Hindlimb muscle (tissue), 1 donor: Measurements from ENCODE around the gene DCBLD1. TPM values are rescaled to one million over a fixed set of nuclear protein-coding genes. Genes with fewer than 3 reads are reported as not detected.
"Not testable (repeated sequence)": the region's sequence is repeated elsewhere in the genome, so short reads cannot be mapped to it uniquely, and the experiment has no call there.

Source experiments
- DNase-seq: peaks from one replicate; pipeline ENCODE4 v3.0.0-alpha.2; 2013
- polyA plus RNA-seq: library from polyadenylated mRNA; unstranded; fragments of 120-200 nt; gene quantifications from one replicate; pipeline ENCODE4 v1.2.1, GENCODE V29; 2013; ENCODE audit not compliant: insufficient read length

Gene DCBLD1
- polyA plus RNA-seq: 8.4 TPM

DNA sequence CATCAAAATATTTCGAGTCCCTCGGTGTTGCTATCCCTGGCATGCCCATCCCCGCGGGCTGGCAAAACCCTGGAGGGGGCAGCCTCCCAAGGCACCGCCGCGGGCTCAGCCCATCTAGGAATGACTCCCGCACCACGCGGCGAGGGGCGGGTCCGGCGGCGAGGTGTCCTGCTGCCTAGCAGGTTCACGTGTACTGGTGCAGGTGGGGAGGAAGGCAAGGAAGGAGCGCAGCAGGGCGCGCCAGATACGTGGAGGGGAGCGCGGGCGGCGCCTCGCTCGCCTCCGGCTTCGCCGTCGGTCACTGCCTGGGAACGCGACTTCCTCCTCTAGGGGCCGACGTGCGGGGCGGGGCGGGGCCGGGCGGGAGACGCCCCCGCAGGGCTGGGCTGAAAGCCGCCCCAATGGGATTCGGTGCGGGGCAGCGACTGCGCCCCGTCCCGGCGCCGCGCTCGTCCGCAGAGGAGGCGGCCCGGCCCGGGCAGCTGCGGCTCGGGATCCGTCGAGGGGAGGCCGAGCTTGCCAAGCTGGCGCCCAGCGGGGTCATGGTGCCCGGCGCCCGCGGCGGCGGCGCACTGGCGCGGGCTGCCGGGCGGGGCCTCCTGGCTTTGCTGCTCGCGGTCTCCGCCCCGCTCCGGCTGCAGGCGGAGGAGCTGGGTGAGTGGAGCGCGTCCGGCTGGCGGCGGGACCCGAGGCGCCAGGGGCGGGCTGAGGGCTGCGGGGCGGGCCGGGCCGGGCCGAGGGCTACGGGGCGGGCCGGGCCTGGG lies at the start of gene DCBLD1:
TSS of gene DCBLD1 (plus strand) at position 435 of the 764 bp plus-strand sequence. CDS start at position 543, 108 bp downstream.
- DNase-seq: peak; percentile 72

DNA sequence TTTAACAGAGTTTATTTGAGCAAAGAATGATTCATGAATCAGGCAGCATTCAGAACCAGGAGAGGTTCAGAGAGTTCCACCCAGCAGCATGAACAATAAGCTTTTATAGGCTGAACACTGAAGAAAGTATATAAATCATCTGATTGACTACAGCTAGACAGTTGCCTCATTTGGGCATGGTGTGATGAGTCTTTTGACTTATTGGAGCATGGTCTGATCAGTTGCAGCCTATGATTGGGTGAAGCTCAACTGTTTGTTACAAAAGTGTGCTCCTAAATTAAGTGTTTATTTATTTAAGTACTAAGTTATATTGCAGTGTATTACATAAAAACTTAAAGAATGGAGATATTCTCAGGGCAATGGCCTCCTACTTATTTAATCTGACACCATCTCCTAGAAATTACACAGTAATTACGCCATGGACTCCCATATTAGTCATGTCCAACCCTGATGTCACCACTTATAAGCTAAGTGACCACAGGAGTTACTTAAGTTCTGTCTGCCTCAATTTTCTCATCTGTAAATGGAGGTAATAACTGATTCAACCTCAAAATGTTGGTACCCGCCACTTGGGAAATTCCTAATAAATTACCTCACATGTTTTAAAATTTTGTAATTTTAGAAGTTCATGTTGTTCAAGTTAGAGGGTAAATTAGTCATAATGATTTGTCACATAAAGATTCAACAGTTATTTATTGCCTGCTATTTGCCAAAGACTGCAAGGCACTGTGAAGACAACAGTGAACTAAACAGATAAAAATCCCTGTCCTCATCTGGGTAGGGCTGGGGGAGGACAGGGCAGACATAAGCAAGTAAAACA lies 41.6 kb upstream of the DCBLD1 start:
- no peak for DNase-seq

DNA sequence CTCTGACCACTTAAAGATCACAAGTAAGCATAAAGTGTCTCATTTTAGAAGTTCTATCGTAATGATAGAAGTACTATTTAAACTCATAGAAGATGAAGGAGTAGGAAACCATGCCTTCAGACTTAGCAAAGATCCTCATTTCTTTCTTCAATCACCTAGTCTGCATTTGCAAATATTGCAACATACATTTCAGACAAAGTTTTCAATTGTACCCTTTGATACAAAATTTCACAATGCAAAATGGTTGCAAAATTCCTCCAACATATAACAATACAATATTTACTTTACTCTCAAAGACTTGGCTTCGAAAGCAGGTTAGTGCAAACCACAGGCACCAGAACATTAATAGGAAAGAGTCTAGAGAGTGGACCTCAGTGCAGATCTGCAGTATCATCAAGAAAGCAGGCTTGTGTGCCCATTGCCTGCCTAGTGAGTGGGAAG lies 40.6 kb upstream of the DCBLD1 start:
- no peak for DNase-seq

DNA sequence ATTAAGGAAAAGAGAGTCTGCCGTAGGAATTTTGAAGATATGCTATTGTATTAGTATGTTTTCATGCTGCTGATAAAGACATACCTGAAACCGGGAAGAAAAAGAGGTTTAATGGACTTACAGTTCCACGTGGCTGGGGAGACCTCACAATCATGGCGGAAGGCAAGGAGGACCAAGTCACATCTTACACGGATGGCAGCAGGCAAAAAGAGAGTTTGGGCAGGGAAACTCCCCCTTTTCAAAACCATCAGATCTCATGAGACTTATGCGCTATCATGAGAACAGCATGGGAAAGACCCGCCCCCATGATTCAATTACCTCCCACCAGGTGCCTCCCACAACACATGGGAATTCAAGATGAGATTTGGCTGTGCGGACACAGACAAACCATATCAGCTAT lies 40.2 kb upstream of the DCBLD1 start:
- not testable (repeated sequence) for DNase-seq

DNA sequence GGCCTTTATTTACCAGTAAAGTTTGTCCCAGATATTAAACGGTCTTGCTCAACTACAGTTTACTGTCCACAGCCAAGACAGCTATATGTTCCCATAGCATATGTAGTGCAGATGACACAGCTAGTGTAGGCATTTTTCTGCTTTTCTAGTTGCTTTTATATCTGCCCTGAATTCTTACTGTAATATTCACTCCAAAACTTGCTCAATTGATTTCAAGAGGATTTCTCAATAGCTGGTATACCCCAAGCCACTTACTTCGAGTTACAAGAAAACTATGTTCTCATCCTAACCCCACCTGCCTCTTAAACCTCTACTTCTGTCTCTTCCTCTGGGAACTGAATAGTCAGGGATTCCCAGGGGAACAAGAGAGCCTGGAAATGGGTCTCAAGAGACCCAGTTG lies 37.9 kb upstream of the DCBLD1 start:
- no peak for DNase-seq

DNA sequence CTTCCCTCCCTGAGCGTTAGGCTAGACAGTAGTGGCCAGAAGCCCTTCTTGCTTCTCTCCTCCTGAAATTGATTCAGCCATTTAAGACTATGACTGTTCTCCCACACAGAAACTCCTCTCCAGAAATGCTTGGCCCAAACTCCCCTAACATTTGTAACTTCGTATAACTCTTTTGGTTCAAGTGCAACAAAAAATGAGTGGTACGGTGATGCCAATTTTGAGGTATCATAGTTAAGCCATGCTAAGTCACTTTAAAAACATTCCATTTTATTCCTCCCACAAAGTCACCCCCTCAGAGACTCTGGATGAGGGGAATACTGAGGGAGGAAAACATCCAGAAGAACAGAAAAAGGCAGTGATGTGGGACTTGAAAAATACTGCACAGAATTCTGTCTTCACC lies 35.6 kb upstream of the DCBLD1 start:
- no peak for DNase-seq

DNA sequence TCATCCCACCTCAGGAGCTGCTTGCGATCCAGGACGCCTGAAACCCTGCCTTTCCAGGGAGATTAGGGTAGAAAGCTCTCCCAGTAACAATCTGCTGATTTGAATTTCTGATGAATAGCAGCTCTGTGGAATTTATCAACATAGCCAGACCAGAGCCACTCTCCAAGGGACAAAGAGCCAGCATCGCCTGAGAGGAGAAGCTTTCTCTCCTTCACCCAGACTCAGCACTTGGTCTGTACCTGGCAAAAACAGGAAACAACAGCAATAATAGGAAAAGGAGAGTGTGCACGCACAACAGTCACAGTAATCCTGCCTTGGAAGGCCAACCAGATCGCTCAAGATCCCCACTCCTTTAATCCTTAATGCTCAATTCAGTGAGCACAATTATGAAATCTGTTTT lies 34.5 kb upstream of the DCBLD1 start:
- no peak for DNase-seq

DNA sequence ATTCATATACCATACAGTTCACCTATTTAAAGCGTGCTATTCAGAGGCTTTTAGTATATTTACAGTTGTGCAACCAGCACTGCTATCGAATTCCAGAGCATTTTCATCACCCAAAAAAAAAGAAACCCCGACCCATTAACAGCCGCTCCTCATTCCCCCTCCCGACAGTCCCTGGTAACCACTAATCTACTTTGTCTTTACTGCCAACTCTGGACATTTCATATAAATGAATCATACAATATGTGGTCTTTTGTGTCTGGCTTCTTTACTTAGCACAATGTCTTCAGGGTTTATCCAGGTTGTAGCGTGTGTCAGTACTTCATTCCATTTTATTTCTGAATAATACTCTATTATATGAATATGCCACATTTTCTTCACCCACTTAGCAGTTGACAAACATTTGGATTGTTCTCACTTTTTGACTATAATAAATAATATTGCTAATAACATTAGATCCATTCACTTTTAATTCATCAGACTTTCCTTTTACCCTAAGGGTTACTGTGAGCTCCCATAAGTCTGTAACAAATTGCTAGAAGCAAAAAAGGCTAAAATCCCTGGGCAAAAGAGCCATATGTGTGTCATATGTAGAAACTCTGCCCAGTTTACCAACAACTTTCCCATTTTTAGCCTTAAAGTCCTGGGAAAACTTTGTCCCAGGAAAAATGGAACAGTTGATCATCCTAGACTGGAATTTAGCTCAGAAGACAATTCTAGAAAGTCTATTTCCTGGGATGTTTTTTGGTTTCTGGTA lies 33.6 kb upstream of the DCBLD1 start:
- DNase-seq: no peak

DNA sequence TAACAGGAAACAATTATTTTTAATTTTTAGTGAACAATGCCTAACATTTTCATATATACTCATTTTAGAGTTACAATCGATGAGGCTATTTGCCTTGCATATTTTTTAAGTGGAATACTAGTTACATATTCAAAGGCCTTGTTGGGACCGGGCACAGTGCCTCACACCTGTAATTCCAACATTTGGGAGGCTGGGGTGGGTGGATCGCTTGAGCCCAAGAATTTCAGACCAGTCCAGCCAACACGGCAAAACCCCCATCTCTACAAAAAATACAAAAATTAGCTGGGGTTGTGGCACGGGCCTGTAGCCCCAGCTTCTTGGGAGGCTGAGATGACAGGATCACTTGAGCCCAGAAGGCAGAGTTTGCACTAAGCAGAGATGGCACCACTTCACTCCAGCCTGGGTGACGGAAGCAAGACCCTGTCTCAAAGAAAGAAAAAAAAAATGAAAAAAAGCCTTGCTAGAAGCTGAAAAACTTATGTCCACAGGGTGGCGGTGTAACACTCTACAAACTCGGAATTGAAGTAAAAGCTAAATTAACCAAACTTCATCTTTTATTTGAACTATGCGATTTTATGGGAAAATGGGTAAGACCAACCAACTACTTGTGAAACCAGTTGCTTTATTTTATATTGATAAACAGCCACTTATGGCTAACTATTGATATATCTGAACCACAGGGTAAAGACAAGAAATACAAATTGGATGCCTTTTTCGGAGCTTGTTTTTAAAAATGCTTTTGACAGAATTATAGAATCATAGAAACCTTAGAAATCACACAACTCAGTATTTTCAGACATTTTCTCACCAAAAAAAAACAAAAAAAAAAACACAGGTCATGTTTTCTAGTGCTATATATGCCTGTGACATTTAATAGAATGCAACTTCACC lies 32.7 kb upstream of the DCBLD1 start:
- peak; percentile 56 for DNase-seq

DNA sequence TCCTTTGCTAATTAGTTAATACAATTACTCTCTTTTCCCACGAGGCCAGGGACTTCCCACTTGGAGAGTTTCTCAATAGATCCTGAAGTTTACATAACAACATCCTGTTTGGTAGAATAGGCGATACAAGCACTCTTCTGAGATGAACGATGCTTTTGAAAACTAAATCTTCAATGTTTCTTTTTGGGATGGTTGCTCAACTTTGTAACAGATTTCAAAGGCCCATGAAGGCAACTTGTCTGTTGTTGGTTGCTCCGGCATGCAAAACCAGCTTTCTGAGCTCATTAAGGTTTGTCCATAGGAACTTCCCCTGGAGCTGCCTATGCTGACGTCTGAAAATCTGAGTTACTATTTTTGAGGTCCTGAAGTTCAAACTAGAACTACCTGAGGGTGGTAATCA lies 30.8 kb upstream of the DCBLD1 start:
- DNase-seq: no peak

DNA sequence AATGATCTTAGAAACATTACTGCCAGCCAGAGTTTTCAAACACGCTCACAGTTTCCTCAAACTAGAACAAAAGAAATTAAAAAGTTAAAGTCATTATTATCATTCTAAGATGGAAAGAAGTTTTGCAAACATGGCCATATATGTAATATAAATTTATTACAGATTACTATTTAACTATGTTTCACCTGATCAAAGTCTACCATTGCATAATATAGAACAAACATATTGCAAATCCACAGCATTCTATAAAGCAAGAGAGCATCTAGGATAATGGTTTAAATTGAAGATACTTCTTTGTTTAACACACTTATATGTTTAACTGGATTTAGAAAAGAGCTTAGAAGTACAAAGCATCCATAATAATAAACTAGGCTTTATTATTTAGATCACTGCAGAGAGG lies 26.2 kb upstream of the DCBLD1 start:
- DNase-seq: no peak

DNA sequence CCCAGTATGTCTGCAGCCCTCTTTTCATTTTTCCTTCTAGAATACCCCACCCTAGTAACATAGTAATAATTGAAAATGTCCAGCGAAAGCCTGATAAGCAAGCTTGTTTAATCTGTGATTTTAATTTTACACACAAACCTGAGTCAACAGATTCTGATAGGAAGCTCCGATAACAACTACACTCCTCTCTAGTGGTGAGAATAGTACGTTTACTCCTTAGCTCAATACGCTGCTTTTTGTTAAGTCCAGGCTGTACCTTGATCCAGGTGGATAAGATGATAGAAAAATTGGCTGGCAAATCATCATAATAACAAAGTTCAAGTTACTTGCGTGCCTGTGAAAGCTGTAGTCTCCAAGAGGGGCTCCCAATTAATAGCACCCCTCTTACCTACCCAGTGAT lies 25.5 kb upstream of the DCBLD1 start:
- DNase-seq: no peak

DNA sequence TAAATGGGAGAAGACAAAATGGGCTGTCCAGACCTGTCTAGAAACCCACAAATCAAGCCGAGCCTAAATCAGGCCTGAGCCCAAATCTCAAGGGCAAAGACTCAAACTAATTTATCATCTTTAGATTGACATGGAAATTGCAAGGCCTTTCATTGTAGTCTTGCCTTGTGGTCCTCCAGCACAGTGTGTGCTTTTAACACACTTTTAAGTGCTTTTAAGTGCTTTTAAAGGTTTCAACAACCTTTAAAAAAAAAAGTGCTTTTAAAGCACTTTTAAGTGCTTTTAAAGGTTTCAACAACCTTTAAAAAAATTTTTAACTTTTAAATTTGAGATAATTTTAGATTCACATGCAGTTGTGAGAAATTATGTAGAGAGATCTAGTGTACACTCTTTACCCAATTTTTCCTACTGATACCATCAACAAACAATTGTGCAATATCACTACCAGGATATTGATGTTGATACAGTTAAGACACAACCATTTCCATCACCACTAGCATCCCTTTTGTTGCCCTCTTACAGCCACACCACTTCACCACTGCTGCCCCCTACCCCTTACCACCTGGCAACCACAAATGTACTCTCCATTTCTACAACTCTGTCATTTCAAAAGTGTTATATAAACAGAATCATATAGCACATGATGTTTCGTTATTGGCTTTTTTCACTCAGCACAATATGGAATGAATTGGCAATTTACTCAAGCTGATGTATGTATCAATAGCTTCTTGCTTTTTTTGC lies 23.1 kb upstream of the DCBLD1 start:
- no peak for DNase-seq

DNA sequence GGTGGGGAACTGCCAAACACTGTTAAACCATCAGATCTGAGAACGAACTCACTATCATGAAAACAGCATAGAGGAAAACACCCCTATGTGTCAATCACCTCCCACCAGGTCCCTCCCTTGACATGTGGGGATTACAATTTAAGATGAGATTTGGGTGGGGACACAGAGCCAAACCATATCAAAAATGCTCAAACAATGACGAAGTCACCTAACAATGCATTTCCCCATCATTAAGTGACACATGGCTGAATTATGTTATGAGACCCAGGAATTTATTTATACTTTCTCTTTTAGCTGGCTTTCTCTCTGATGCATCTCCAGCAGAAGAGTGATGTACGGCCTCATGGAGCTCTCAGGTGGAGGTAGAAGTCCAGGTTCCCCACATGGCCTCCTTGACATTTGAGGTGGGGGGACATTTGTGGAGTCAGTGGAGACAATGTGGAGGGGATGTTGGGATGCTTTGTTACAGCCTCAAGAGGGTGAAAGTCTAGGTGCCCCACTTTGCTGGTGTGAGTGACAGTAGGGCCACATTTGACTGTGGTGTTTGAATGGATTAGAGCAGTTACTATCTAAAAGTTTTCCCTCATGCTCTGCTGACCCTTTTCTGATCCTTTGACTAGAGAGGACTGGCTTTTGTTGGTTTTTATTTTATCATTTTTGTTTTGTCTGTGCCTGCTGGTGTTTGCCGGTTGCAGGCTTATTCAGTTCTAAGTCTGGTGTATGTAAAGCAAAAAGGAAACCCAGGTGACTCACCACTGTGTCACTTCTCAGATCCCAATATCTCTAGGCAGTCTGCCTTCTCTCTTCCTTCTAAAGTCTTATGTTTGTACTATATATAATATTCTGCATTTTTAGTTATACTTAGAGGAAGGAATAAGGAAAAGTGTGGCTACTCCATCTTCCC lies 18.5 kb upstream of the DCBLD1 start:
- DNase-seq: no peak

DNA sequence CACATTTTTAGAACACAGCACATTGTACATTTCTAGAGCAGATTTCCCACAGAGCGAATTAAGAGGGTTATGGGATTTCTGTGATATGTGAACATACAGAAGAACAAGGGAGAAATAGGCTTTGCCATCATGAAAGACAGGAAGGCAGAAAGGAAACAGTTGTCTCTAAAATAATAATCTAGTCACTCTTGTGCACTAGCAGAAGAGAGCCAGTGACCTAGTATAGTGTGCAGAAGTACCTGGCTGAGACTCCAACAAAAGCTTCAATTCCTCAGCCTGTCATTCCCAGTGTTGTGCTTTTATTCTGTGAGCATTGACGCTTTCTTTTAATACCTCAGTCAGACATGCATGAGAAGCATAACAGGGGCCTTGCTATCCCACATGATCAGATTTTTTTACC lies 17.8 kb upstream of the DCBLD1 start:
- DNase-seq: no peak

DNA sequence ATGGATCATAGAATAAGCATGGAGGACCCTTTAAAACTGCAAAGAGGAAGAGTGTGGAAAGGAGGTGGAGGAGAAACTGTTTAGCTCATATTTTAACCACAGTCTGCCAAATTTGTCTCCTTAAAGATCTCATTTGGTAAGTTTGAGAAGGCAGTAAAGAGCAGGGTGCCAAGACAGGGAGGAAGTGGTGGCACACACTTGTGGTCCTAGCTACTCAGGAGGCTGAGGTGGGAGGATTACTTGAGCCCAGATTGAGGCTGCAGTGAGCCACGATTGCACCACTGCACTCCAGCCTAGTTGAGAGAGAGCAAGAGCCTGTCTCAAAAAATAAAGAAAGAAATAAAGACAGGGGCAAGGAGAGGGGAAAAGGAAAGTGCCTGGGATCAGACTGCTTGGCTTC lies 16.8 kb upstream of the DCBLD1 start:
- no peak for DNase-seq

DNA sequence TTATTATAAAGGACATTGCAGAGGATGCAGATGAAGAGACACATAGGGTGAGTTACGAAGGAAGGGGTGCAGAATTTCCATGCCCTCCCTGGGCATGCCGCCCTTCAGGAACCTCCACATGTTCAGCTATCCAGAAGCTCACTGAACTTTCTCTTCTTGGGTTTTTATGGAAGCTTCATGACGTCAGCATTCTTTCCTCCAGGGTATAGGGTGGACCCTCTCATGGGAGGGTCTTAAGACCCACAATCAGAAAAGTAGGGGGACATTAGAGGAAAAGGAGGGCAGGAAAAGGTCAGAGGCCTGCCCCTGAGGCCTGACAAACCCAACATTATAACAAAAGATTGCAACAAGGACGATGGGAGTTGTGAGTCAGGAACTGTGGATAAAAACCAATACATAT lies 14.6 kb upstream of the DCBLD1 start:
- DNase-seq: no peak

DNA sequence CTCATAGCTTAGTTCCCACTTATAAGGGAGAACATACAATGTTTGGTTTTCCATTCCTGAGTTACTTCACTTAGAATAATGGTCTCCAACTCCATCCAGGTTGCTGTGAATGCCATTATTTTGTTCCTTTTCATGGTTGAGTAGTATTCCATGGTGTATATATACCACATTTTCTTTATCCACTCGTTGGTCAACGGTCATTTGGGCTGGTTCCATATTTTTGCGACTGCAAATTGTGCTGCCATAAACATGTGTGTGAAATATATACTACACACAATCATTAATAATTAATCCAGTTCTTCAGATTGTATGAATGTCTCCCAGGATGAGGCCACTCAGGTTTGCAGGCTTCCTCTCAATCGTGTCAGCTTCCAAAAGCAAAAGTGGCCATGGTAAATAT lies 13.9 kb upstream of the DCBLD1 start:
- DNase-seq: not testable (repeated sequence)

DNA sequence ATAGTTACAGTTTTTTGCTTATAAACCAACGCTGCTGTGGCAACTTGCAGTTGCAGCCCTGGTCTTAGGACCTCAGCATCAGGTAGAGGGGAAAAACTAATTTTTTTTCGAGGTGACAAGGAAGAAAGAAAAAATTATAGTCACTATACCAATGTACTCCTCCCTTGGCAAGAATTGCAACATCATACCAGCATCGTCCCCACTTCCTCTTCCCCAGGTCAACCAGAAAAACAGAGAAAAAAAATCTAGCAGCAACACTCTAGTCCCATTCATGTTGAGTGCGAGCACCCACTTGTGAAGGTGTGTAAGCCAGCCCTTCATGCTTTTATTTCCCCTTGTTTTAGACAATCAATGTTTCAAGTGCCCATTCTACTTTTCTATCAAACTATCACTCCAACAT lies 13.1 kb upstream of the DCBLD1 start:
- DNase-seq: no peak

DNA sequence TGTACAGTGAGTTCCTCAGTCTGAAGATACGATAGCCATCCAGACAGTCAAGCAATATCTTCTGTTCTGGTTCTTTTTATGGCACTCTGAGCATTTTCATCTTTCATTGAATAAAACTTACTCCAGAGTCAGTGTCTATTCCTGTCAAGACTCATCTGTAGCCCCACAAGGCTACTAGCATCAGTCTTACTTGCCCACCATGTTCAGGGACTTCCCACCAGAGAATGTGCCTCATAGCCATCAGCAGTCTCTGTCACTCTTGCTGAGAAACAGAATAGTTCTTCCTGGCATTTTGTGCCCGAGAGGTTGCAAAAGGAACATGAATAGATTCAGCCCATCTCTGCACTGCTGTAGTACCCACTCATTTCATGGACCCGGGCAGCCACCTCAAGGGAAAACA lies 12.7 kb upstream of the DCBLD1 start:
- DNase-seq: no peak
